DOHH2 (cell line): Measurements from ENCODE around the gene NR3C2.

ENCODE experiments used
- CTCF ChIP-seq: fragments of 200-600 bp; sonication (generic); IDR thresholded peaks from one replicate; pipeline ENCODE4 v1.5.1; 2014; ENCODE audit warnings: antibody characterized with exemption, mild to moderate bottlenecking, low read depth, low read length; ENCODE audit not compliant: poor library complexity, severe bottlenecking
- EZH2phosphoT487 ChIP-seq: fragments of 200-600 bp; sonication (generic); IDR thresholded peaks from 2 replicates; pipeline ENCODE4 v1.6.1; 2017; ENCODE audit warnings: borderline replicate concordance, mild to moderate bottlenecking, antibody characterized with exemption, low read length, moderate library complexity, mixed read lengths

DNA sequence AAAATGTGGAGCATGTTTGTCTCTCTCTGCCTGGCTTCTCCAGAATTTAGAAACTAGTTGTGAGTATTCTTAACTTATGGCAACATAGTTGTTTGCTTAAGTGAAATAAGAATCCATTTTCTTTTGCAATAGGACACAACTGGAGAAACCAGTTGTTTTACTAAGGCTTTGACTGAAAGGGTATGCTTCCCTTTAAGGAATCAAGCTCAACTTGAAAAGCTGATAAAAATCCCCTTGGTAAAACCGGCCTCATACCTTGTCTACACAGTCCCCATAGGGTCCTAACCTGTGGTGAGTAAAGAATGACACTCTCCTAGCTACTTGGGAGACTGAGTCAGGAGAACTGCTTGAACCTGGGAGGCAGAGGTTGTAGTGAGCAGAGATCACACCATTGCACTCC, 139.8 kb downstream of the NR3C2 start:
- no peak for TF ChIP-seq CTCF
- TF ChIP-seq EZH2phosphoT487, result no peak
